Esophagus muscularis mucosa (tissue), 4 donors: ENCODE data around the gene SLC41A1. TPM values are rescaled to one million over a fixed set of nuclear protein-coding genes. Genes with fewer than 3 reads are reported as not detected.
A peak's percentile ranks its signal among the peaks of the same experiment; 100 is the strongest.

Source experiments
- DNase-seq: peaks from one replicate; pipeline ENCODE4 v3.0.0-alpha.2; 2017; ENCODE audit errors: extremely low spot score
- H3K27ac ChIP-seq, 4 donors: fragments of 200-600 bp; sonication (generic); replicated peaks in 1 of 4; 1 replicate in 3 of 4; 2 replicates in 1 of 4; pipeline ENCODE4 v1.5.1; 2016 to 2019; ENCODE audit warnings: mild to moderate bottlenecking in 1 of 4
- H3K27me3 ChIP-seq, 4 donors: fragments of 200-600 bp; sonication (generic); one replicate each; pipeline versions ENCODE4 v1.5.1 to v1.6.0; 2016 to 2019
- H3K36me3 ChIP-seq, 4 donors: fragments of 200-600 bp; sonication (generic); one replicate each; pipeline ENCODE4 v1.5.1; 2016 to 2019
- H3K4me1 ChIP-seq, 4 donors: fragments of 200-600 bp; sonication (generic); one replicate each; pipeline ENCODE4 v1.5.1; 2016 to 2019
- H3K4me3 ChIP-seq, 4 donors: fragments of 200-600 bp; sonication (generic); 1 replicate in 2 of 4; 2 replicates in 2 of 4; pipeline ENCODE4 v1.5.1; 2016 to 2019; ENCODE audit warnings: mild to moderate bottlenecking in 4 of 4, moderate library complexity in 1 of 4
- H3K9me3 ChIP-seq, 4 donors: fragments of 200-600 bp; sonication (generic); 1 replicate in 3 of 4; 2 replicates in 1 of 4; pipeline ENCODE4 v1.5.1; 2016 to 2019
- CTCF ChIP-seq, 3 experiments: fragments of 200-600 bp in 2 of 3; fragments of 450-650 bp in 1 of 3; sonication (generic) in 2 of 3; IDR thresholded peaks; one replicate each; pipeline ENCODE4 v1.5.1; 2017 to 2019; ENCODE audit warnings: antibody characterized with exemption in 3 of 3, mild to moderate bottlenecking in 2 of 3, moderate library complexity in 1 of 3
- EP300 ChIP-seq: sonication (generic); formaldehyde crosslinking; IDR thresholded peaks from one replicate; pipeline ENCODE4 v1.6.1; 2017; ENCODE audit warnings: antibody characterized with exemption
- POLR2A ChIP-seq: fragments of 450-650 bp; IDR thresholded peaks from one replicate; pipeline ENCODE4 v1.6.1; 2017; ENCODE audit warnings: antibody characterized with exemption, moderate library complexity, mild to moderate bottlenecking, low read depth
- POLR2AphosphoS5 ChIP-seq, 2 donors: sonication (generic); formaldehyde crosslinking; IDR thresholded peaks; one replicate each; pipeline ENCODE4 v1.6.1; 2017; ENCODE audit warnings: antibody characterized with exemption in 2 of 2
- WGBS: methylation state at CpG from one replicate; pipeline ENCODE4 v1.1.5; 2018; 5-methylcytosine and 5-hydroxymethylcytosine counted together
- intact Hi-C: fragments of 100-400 bp; cut with DNase I; formaldehyde crosslinking; loops from one replicate; pipeline ENCODE4 v1.15.1; 2023
- total RNA-seq, 4 donors: library from RNA; depleted of rRNA; stranded (reverse); fragments of >200 nt; gene quantifications; one replicate each; pipeline versions ENCODE4 v1.1.0 to v1.2.1, GENCODE V29; 2016

The SLC41A1 gene
- total RNA-seq, 4 donors from 2014 or later, result 22.4 to 37.1 (median 30.6) TPM

- Histone ChIP-seq H3K4me1 (peaks cover 18 to 30% (median 27%) of the 10 kb centered on the region in 4 donors), H3K27ac (peak overlapping the region in 2 of 4 donors; percentile 99 to 100), H3K36me3 (no peaks in the 10 kb centered on the region), H3K27me3 (no peaks in the 10 kb centered on the region), H3K9me3 (no peaks in the 10 kb centered on the region), H3K4me3 (peak overlapping the region in 2 of 4 donors; percentile 88 to 92)
- 80% methylated on average over 13 of the region's 13 CpGs for WGBS
- intact Hi-C loops, result no loop called here
- DNase-seq, result no peak
- no peak for TF ChIP-seq EP300
- no peak for TF ChIP-seq CTCF (IDR thresholded peaks at IDR 0.05)
- no peak for TF ChIP-seq POLR2A
- TF ChIP-seq POLR2AphosphoS5 (IDR thresholded peaks at IDR 0.05), result no peak
Measured at GRCh38 chr1:205751036-205751651, 61.9 kb downstream of the SLC41A1 start.

- under 1% methylated on average over 19 of the region's 27 CpGs for WGBS
- peak within 1 kb of the TSS; percentile 88 to 92 (median 91) for H3K4me3 ChIP-seq
- no peaks in the 10 kb centered on the region for H3K9me3 ChIP-seq
- peak within 1 kb of the TSS; percentile 99 to 100 (median 99) for H3K27ac ChIP-seq
- peak; percentile 100 for DNase-seq
- no peaks in the 10 kb centered on the region for H3K27me3 ChIP-seq
- peak; percentile 13 to 57 (median 26) for TF ChIP-seq CTCF (IDR thresholded peaks at IDR 0.05)
- peak; percentile 60 for TF ChIP-seq POLR2A
- no peak for TF ChIP-seq EP300
- TF ChIP-seq POLR2AphosphoS5 (IDR thresholded peaks at IDR 0.05), result peak; percentile 88 to 89
- no peaks in the 10 kb centered on the region for H3K36me3 ChIP-seq
- peaks cover 25 to 37% (median 35%) of the 10 kb centered on the region in 4 donors for H3K4me1 ChIP-seq
- intact Hi-C loops, result loop anchor here (1.0 kb wide), 1 partner anchor 63 kb away; the partner anchor contains the start of gene SLC41A1
Measured at GRCh38 chr1:205750138-205751035, 62.6 kb downstream of the SLC41A1 start, which contains the start of gene NUCKS1. Gene NUCKS1, minus strand, starts transcription at chr1:205750182. Its CDS starts 209 bp downstream, at chr1:205749973.

DNA sequence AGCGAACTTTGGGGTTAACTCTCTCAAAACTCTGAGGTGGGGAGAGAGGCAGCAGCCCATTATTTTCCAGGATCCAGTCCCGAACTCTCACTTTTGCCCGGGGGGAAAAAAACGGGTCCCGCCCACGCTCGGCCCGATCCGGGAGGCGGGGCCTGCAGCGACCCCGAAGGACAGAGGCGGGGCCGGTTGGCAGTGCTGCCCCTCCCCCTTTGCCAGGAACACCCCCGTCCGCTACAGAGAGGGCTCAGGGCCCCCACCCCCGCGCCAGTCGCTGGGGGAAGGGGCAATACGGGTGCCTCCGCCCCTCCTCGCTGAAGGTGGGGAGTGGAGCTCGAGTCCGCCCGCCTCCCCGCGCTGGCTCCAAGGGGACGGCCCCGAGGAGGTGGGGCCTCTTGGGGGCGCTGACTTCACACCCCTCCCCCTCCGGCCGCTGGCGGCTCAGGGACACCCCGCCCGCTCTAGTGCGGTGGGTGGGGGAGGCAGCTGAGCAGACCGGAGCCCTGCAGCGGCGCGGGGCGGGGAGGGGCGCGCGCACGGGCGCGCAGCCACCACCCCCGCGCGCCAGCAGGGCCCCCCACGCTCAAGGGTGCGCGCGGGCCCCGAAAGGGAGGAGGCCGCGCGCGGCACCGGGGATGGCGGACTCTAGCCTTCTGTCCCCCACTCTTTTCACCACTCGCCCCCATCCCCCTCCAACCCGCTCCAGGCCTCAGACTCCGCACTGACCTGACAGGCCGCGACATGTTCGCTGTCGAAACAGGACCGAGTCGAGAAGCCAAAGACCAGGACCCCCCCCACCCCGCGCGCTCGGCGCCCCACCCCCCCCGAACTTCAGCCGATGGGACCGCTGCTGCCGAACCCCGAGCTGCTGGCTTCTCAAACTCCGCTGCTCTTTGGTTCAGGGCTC, 63.5 kb downstream of the SLC41A1 start:
- H3K4me3 ChIP-seq, result peak overlapping the region; percentile 88 to 92 (median 91)
- H3K9me3 ChIP-seq, result no peaks in the 10 kb centered on the region
- peak; percentile 97 for DNase-seq
- TF ChIP-seq EP300 (no peak), CTCF (IDR thresholded peaks at IDR 0.05) (peak in 1 of 3 experiments; percentile 16), POLR2AphosphoS5 (IDR thresholded peaks at IDR 0.05) (peak; percentile 87 to 93), POLR2A (peak; percentile 64)
- no peaks in the 10 kb centered on the region for H3K27me3 ChIP-seq
- WGBS, result 0% methylated on average over 3 of the region's 81 CpGs
- intact Hi-C loops, result loop anchor here (1.0 kb wide), 1 partner anchor 64 kb away; the partner anchor contains the start of gene SLC41A1
- peaks cover 32 to 43% (median 42%) of the 10 kb centered on the region in 4 donors for H3K4me1 ChIP-seq
- H3K27ac ChIP-seq, result peak overlapping the region; percentile 99 to 100 (median 99)
- H3K36me3 ChIP-seq, result no peaks in the 10 kb centered on the region

DNA sequence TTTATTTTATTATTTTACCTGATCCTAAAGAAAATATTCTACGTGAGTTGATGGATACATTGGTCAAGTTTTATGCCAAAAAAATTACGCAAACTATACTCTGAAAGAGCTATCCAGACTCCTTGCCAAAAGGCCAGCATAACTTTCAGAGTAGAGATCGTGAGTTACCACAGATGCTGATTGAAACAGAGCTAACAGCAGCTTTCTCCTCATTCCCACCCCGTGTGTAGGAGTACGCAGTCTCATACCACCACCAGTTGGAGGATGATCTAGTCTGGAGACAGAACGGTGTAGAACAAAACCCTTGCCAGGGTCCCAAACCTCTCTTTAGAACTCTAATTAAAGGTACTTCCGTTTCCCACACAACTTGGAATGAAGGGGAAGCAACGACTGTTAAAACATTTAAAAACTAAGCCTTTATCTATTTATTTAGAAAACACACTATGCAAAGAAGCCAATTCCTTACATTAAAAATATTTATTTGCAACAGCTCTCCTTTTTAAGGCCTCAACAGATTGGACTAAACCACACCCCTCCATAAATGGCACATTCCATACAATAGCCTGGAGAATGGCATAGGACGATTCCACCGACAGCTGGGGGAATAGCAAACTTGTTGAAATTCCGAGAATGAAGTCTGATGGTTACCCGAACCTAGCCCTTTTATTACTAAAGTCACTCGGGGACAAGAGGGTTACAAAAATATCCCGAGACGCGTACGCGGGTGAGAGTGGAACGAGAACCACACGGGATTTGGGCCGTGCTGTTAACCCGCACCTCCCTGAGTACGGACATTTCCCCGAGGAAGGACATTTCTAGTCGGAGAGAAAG, 64.4 kb downstream of the SLC41A1 start:
- peak overlapping the region; percentile 99 to 100 (median 99) for H3K27ac ChIP-seq
- H3K4me3 ChIP-seq, result peak overlapping the region; percentile 88 to 92 (median 91)
- 2% methylated on average over 25 of the region's 25 CpGs for WGBS
- peak; percentile 93 for DNase-seq
- no peaks in the 10 kb centered on the region for H3K27me3 ChIP-seq
- TF ChIP-seq EP300, result no peak
- TF ChIP-seq POLR2A, result no peak
- TF ChIP-seq POLR2AphosphoS5 (IDR thresholded peaks at IDR 0.05), result peak; percentile 18 to 59
- intact Hi-C loops, result no loop called here
- H3K36me3 ChIP-seq, result no peaks in the 10 kb centered on the region
- H3K4me1 ChIP-seq, result peaks cover 39 to 50% (median 48%) of the 10 kb centered on the region in 4 donors
- H3K9me3 ChIP-seq, result no peaks in the 10 kb centered on the region
